ENCODE results near the gene RNF38.

RNF38 gene

GRCh38 chr9:36437790-36438189 is 37.7 kb upstream of the RNF38 start:
- CTCF ChIA-PET, result interaction anchor here (1.6 to 4.6 kb wide), 3 partner anchors 12 to 30 kb away, joined by 3 to 29 read pairs (median 13); no protein-coding TSS in a partner anchor
- Histone ChIP-seq H3K4me3 (ENCODE audit: low read depth, low read length) (no peak overlapping the region), H3K4me1 (ENCODE audit: control insufficient read depth, insufficient read depth, low read length) (no peaks in the 10 kb centered on the region), H3K9me3 (ENCODE audit: control insufficient read depth, insufficient read depth, low read depth, low read length) (no peaks in the 10 kb centered on the region), H3K36me3 (ENCODE audit: control insufficient read depth in 2 of 2, insufficient read depth in 1 of 2, low read length in 2 of 2) (no peaks in the 10 kb centered on the region; a peak in 1 of 3 replicates), H3K27ac (ENCODE audit: extremely low read depth, low read depth, low read length) (no peak overlapping the region)
- no peak for TF ChIP-seq ZFP41 (tag by site-specific recombination; IDR thresholded peaks at IDR 0.05; ENCODE audit: borderline replicate concordance)
- TF ChIP-seq ZNF558 (tag by site-specific recombination; IDR thresholded peaks at IDR 0.05), result no peak
- no peak for TF ChIP-seq INSM2 (tag by site-specific recombination; IDR thresholded peaks at IDR 0.05)
- TF ChIP-seq ZNF473 (tag by site-specific recombination; IDR thresholded peaks at IDR 0.05), result no peak
- TF ChIP-seq IKZF3 (tag by site-specific recombination; IDR thresholded peaks at IDR 0.05), result no peak
- TF ChIP-seq GLI2 (tag by site-specific recombination; IDR thresholded peaks at IDR 0.05; ENCODE audit: borderline replicate concordance, low read depth), result no peak
- TF ChIP-seq SP2 (tag by site-specific recombination; IDR thresholded peaks at IDR 0.05), result no peak
- no peak for TF ChIP-seq ZSCAN16 (tag by site-specific recombination; IDR thresholded peaks at IDR 0.05)
- no peak for TF ChIP-seq ZNF184 (tag by site-specific recombination; IDR thresholded peaks at IDR 0.05)
- no peak for TF ChIP-seq SP7 (tag by site-specific recombination; IDR thresholded peaks at IDR 0.05)
- TF ChIP-seq, protein P1, sequence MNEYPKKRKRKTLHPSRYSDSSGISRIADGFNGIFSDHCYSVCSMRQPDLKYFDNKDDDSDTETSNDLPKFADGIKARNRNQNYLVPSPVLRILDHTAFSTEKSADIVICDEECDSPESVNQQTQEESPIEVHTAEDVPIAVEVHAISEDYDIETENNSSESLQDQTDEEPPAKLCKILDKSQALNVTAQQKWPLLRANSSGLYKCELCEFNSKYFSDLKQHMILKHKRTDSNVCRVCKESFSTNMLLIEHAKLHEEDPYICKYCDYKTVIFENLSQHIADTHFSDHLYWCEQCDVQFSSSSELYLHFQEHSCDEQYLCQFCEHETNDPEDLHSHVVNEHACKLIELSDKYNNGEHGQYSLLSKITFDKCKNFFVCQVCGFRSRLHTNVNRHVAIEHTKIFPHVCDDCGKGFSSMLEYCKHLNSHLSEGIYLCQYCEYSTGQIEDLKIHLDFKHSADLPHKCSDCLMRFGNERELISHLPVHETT (tag by site-specific recombination; IDR thresholded peaks at IDR 0.05), result no peak
- POLR2A ChIA-PET, result interaction anchor here (2.4 kb wide), 1 partner anchor 37 kb away, joined by 7 read pairs; the partner anchor contains the start of gene RNF38

GRCh38 chr9:36436909-36437308 is 36.8 kb upstream of the RNF38 start:
- Histone ChIP-seq H3K4me3 (ENCODE audit: low read depth, low read length) (no peak overlapping the region), H3K9me3 (ENCODE audit: control insufficient read depth, insufficient read depth, low read depth, low read length) (no peaks in the 10 kb centered on the region), H3K27ac (ENCODE audit: extremely low read depth, low read depth, low read length) (no peak overlapping the region), H3K4me1 (ENCODE audit: control insufficient read depth, insufficient read depth, low read length) (no peaks in the 10 kb centered on the region), H3K36me3 (ENCODE audit: control insufficient read depth in 2 of 2, insufficient read depth in 1 of 2, low read length in 2 of 2) (no peaks in the 10 kb centered on the region; a peak in 1 of 3 replicates)
- ChIA-PET CTCF (interaction anchor here (1.5 to 4.6 kb wide), 2 partner anchors 29 to 34 kb away, joined by 5 to 29 read pairs; no protein-coding TSS in a partner anchor), POLR2A (interaction anchor here (1.2 kb wide), 1 partner anchor 51 kb away, joined by 3 read pairs; no protein-coding TSS in a partner anchor)
- TF ChIP-seq ZBTB7A (tag by site-specific recombination; IDR thresholded peaks at IDR 0.05; ENCODE audit: low read depth) (no peak), ZBTB17 (tag by site-specific recombination; IDR thresholded peaks at IDR 0.05) (no peak), ZSCAN16 (tag by site-specific recombination; IDR thresholded peaks at IDR 0.05) (no peak), HOXA7 (CRISPR knock-in tag; IDR thresholded peaks at IDR 0.05; ENCODE audit: borderline replicate concordance) (no peak), ZNF449 (tag by site-specific recombination; IDR thresholded peaks at IDR 0.05) (no peak), ZNF626 (tag by site-specific recombination; IDR thresholded peaks at IDR 0.05) (no peak), GFI1B (tag by site-specific recombination; IDR thresholded peaks at IDR 0.05) (no peak), HOXD13 (CRISPR knock-in tag; IDR thresholded peaks at IDR 0.05; ENCODE audit: borderline replicate concordance) (no peak)

GRCh38 chr9:36433386-36433785 is 33.3 kb upstream of the RNF38 start:
- no peaks in the 10 kb centered on the region for H3K9me3 ChIP-seq (ENCODE audit: control insufficient read depth, insufficient read depth, low read depth, low read length)
- no peaks in the 10 kb centered on the region for H3K36me3 ChIP-seq (ENCODE audit: control insufficient read depth in 2 of 2, insufficient read depth in 1 of 2, low read length in 2 of 2)
- H3K27ac ChIP-seq (ENCODE audit: extremely low read depth, low read depth, low read length), result no peak overlapping the region
- ChIA-PET CTCF (interaction anchor here (0.6 kb wide), 1 partner anchor 12 kb away, joined by 3 read pairs; no protein-coding TSS in a partner anchor), POLR2A (interaction anchor here (0.7 kb wide), 1 partner anchor 590 kb away, joined by 3 read pairs; no protein-coding TSS in a partner anchor)
- TF ChIP-seq TRIM28 (IDR thresholded peaks at IDR 0.05; ENCODE audit: borderline replicate concordance, low read length), result no peak
- TF ChIP-seq ZNF335 (tag by site-specific recombination; conservative IDR thresholded peaks at IDR 0.05), result 0 out of 2 replicates have a peak, but pooled peaks have one; percentile 22
- TF ChIP-seq, protein P2, sequence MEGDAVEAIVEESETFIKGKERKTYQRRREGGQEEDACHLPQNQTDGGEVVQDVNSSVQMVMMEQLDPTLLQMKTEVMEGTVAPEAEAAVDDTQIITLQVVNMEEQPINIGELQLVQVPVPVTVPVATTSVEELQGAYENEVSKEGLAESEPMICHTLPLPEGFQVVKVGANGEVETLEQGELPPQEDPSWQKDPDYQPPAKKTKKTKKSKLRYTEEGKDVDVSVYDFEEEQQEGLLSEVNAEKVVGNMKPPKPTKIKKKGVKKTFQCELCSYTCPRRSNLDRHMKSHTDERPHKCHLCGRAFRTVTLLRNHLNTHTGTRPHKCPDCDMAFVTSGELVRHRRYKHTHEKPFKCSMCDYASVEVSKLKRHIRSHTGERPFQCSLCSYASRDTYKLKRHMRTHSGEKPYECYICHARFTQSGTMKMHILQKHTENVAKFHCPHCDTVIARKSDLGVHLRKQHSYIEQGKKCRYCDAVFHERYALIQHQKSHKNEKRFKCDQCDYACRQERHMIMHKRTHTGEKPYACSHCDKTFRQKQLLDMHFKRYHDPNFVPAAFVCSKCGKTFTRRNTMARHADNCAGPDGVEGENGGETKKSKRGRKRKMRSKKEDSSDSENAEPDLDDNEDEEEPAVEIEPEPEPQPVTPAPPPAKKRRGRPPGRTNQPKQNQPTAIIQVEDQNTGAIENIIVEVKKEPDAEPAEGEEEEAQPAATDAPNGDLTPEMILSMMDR (tag by site-specific recombination; IDR thresholded peaks at IDR 0.05), result no peak
- no peak for TF ChIP-seq YY1 (tag by site-specific recombination; IDR thresholded peaks at IDR 0.05)
- TF ChIP-seq ZNF202 (tag by site-specific recombination; IDR thresholded peaks at IDR 0.05; ENCODE audit: borderline replicate concordance), result no peak
- TF ChIP-seq ZNF48 (tag by site-specific recombination; IDR thresholded peaks at IDR 0.05), result no peak
- TF ChIP-seq ZFP41 (tag by site-specific recombination; IDR thresholded peaks at IDR 0.05; ENCODE audit: borderline replicate concordance), result no peak
- H3K4me1 ChIP-seq (ENCODE audit: control insufficient read depth, insufficient read depth, low read length), result no peaks in the 10 kb centered on the region
- no peak overlapping the region for H3K4me3 ChIP-seq (ENCODE audit: low read depth, low read length)

Measured in HEK293 (cell line).